Measurements from ENCODE around the gene RAP1A.

The RAP1A gene

DNA sequence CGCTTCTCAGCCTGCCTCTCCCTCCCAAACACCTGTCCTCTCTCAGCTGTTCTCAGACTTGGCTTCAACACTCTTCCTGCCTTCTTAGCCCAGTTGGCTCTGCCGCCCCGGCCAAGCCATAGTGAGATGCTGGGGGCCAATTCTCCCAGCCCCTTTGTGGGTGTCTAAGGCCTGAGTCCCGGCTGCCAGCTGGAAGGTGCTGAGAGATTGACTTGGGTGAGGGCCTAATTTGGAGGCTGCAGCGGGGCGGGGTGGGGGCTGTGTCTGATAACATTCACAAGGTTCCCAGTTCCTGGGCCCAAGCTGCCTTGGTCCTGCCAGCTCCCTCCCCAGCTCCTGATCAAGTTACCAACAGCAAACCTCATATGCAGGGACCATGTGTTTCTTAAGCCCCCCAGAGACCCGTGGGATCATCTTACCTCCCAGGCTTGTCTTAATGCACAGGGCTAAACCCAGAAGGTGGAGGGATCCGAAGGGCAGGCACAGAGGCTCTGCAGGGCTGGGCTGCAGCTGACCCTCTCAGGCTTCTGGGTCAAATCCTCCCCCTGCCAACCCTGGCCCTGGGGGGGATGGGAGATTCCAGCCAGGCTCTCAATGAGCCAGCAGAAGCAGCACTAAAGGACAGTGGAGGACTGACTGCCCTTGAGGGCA is 109.8 kb downstream of the RAP1A start:
- peaks cover 15% of the 10 kb centered on the region for H3K36me3 ChIP-seq
- DNase-seq = peak; percentile 59
- peak overlapping the region; percentile 42; the same call in 1 of the 2 replicates for H3K27ac ChIP-seq
- no peaks in the 10 kb centered on the region for H3K27me3 ChIP-seq (ENCODE audit: insufficient read depth, low read depth, severe bottlenecking)
- no peak for TF ChIP-seq CTCF (IDR thresholded peaks at IDR 0.05; ENCODE audit: low read depth, low read length)
- no peak overlapping the region for H3K4me3 ChIP-seq (ENCODE audit: low read depth, low read length)
- no peaks in the 10 kb centered on the region for H3K9me3 ChIP-seq (ENCODE audit: severe bottlenecking)

GRCh38 chr1:111729946-111730681 is 110.5 kb downstream of the RAP1A start:
- TF ChIP-seq CTCF (IDR thresholded peaks at IDR 0.05; ENCODE audit: low read depth, low read length) = no peak
- no peaks in the 10 kb centered on the region for H3K9me3 ChIP-seq (ENCODE audit: severe bottlenecking)
- H3K27me3 ChIP-seq (ENCODE audit: insufficient read depth, low read depth, severe bottlenecking) = no peaks in the 10 kb centered on the region
- H3K27ac ChIP-seq = peak overlapping the region; percentile 19; the same call in 1 of the 2 replicates
- H3K4me3 ChIP-seq (ENCODE audit: low read depth, low read length) = no peak overlapping the region
- no peak for DNase-seq
- H3K36me3 ChIP-seq = peaks cover 22% of the 10 kb centered on the region

- H3K36me3 ChIP-seq = peaks cover 27% of the 10 kb centered on the region
- no peak for DNase-seq
Measured at GRCh38 chr1:111730706-111731105, 111.1 kb downstream of the RAP1A start.

GRCh38 chr1:111731956-111732355 is 112.4 kb downstream of the RAP1A start:
- DNase-seq = no peak
- H3K36me3 ChIP-seq = peaks cover 26% of the 10 kb centered on the region
- no peak overlapping the region for H3K27ac ChIP-seq
- no peak for TF ChIP-seq CTCF (IDR thresholded peaks at IDR 0.05; ENCODE audit: low read depth, low read length)
- H3K9me3 ChIP-seq (ENCODE audit: severe bottlenecking) = no peaks in the 10 kb centered on the region
- H3K27me3 ChIP-seq (ENCODE audit: insufficient read depth, low read depth, severe bottlenecking) = no peaks in the 10 kb centered on the region
- no peak overlapping the region for H3K4me3 ChIP-seq (ENCODE audit: low read depth, low read length)

More at GRCh38 chr1:111730706-111731105, 111.1 kb downstream of the RAP1A start:
- Histone ChIP-seq H3K27ac (no peak overlapping the region), H3K4me3 (ENCODE audit: low read depth, low read length) (no peak overlapping the region), H3K9me3 (ENCODE audit: severe bottlenecking) (no peaks in the 10 kb centered on the region), H3K27me3 (ENCODE audit: insufficient read depth, low read depth, severe bottlenecking) (no peaks in the 10 kb centered on the region)
- no peak for TF ChIP-seq CTCF (IDR thresholded peaks at IDR 0.05; ENCODE audit: low read depth, low read length)

GRCh38 chr1:111732718-111733117 is 113.1 kb downstream of the RAP1A start:
- DNase-seq = no peak
- no peak overlapping the region for H3K27ac ChIP-seq
- no peak for TF ChIP-seq CTCF (IDR thresholded peaks at IDR 0.05; ENCODE audit: low read depth, low read length)

More at GRCh38 chr1:111732718-111733117, 113.1 kb downstream of the RAP1A start:
- peaks cover 27% of the 10 kb centered on the region for H3K36me3 ChIP-seq
- H3K9me3 ChIP-seq (ENCODE audit: severe bottlenecking) = no peaks in the 10 kb centered on the region
- H3K27me3 ChIP-seq (ENCODE audit: insufficient read depth, low read depth, severe bottlenecking) = no peaks in the 10 kb centered on the region
- H3K4me3 ChIP-seq (ENCODE audit: low read depth, low read length) = no peak overlapping the region
